OCI-LY1 (cell line): ENCODE data around the gene DFFB.

Experiments used
- EZH2 ChIP-seq: fragments of 200-600 bp; sonication (generic), shearing (Covaris generic); IDR thresholded peaks from 2 replicates; pipeline ENCODE4 v1.8.0; 2017; ENCODE audit warnings: borderline replicate concordance, mixed run types, mild to moderate bottlenecking, antibody characterized with exemption, low read length, moderate library complexity, mixed read lengths
- TF ChIP-seq, protein P1 (sequence below): fragments of 200-600 bp; sonication (generic), shearing (Covaris generic); IDR thresholded peaks from 2 replicates; pipeline ENCODE4 v1.5.1; 2017; ENCODE audit warnings: mild to moderate bottlenecking, antibody characterized with exemption, low read length, moderate library complexity, mixed read lengths

- TF ChIP-seq, protein P1, sequence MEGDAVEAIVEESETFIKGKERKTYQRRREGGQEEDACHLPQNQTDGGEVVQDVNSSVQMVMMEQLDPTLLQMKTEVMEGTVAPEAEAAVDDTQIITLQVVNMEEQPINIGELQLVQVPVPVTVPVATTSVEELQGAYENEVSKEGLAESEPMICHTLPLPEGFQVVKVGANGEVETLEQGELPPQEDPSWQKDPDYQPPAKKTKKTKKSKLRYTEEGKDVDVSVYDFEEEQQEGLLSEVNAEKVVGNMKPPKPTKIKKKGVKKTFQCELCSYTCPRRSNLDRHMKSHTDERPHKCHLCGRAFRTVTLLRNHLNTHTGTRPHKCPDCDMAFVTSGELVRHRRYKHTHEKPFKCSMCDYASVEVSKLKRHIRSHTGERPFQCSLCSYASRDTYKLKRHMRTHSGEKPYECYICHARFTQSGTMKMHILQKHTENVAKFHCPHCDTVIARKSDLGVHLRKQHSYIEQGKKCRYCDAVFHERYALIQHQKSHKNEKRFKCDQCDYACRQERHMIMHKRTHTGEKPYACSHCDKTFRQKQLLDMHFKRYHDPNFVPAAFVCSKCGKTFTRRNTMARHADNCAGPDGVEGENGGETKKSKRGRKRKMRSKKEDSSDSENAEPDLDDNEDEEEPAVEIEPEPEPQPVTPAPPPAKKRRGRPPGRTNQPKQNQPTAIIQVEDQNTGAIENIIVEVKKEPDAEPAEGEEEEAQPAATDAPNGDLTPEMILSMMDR = no peak
- TF ChIP-seq EZH2 = no peak
Measured at GRCh38 chr1:3821447-3821846, 35.8 kb upstream of the DFFB start.
